ENCODE data around the gene AKR1C8.

GRCh38 chr10:5216801-5217200 lies 31.9 kb upstream of the AKR1C8 start:
- TF ChIP-seq CTCF (IDR thresholded peaks at IDR 0.05; ENCODE audit: borderline replicate concordance, extremely low read depth, low read length, poor library complexity, severe bottlenecking) = no peak
- TF ChIP-seq EZH2 (IDR thresholded peaks at IDR 0.05; ENCODE audit: borderline replicate concordance, low read depth, low read length, severe bottlenecking) = no peak

Data from DND-41 (cell line).